GM18873 (cell line): Measurements from ENCODE around the gene LRRN4CL.
"Not testable (repeated sequence)": the region's sequence is repeated elsewhere in the genome, so short reads cannot be mapped to it uniquely, and the experiment has no call there.

Experiments
- ATAC-seq: cut with Tn5 transposase; IDR thresholded peaks from one replicate; pipeline ENCODE4 v1.9.1; 2021; ENCODE audit warnings: mild to moderate bottlenecking, moderate library complexity, moderate number of reproducible peaks; ENCODE audit not compliant: unreplicated experiment, low FRiP score

LRRN4CL gene

GRCh38 chr11:62689421-62690183 lies at the start of gene LRRN4CL:
LRRN4CL (minus strand) TSS chr11:62689530; CDS start chr11:62688508, 1,022 bp downstream.
- no peak for ATAC-seq

- no peak for ATAC-seq
These were observed 47.9 kb upstream of the LRRN4CL start for GRCh38 chr11:62737196-62737595.

DNA sequence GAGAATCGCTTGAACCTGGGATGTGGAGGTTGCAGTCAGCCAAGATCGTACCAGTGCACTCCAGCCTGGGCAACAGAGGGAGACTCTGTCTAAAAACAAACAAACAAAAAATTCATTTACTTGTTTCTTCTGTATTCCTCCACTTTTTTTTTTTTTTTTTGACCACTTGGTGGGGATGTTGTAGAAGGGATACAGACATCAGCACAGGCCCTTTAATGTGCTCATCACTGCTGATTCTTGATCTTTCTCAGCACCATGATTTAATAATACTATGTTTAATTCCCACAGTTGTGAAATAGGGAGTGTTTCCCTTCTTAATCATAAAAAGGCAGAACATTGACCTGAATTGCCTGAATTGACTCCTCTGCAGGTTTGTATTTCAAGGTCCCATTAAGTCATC lies 43.5 kb upstream of the LRRN4CL start:
- no peak for ATAC-seq

DNA sequence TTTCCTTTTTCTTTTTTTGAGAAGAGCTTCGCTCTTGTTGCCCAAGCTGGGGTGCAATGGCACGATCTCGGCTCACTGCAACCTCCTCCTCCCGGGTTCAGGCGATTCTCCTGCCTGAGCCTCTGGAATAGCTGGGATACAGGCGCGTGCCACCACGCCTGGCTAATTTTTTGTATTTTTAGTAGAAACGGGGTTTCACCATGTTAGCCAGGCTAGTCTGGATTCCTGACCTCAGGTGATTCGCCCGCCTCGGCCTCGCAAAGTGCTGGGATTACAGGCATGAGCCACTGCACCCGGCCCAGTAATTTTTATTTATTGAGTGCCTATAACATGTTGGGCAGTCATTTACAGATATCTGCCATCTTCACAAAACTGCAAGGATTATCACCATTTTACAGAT lies 40.7 kb upstream of the LRRN4CL start:
- not testable (repeated sequence) for ATAC-seq

DNA sequence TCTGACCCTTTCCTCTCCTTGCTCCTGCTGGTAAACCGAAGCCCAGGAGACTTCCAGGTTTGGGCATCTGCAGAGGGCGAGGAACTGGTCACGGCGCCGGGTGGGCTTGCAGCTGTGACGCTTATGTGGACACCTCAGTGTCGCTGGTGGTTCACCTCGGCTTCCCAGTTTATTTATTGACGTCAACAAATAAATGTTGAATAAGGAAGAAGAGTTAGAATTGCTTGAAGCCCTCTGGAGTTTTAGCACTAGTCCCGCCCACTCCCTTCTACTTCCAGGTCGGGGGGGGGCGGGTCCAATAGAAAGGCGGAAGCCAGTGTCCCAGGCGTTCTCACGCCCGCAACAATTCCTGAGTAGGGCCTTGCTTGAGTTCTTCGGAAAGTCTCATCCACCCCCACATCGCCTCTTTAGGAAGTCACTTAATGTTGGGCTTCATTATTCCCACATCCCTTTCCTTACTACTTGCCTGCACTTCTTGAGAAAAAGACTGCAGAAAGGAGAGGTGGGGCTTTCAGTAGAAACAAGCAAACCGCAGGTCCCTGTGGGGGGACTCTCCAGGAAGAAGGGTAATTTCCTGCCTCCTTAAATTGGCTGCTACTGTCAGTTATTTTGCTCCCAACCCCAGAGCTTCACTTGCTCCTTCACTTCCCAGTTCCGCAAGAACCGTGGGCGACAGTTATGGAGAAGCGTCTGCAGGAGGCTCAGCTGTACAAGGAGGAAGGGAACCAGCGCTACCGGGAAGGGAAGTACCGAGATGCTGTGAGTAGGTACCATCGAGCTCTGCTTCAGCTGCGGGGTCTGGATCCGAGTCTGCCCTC lies 39.0 kb upstream of the LRRN4CL start, which contains the start of gene TTC9C:
TTC9C (plus strand) TSS at position 316 of the 818 bp plus-strand sequence; CDS start at position 679, 363 bp downstream.
- peak; percentile 12 for ATAC-seq

GRCh38 chr11:62727872-62728170 lies 38.5 kb upstream of the LRRN4CL start:
- ATAC-seq, result peak; percentile 41

DNA sequence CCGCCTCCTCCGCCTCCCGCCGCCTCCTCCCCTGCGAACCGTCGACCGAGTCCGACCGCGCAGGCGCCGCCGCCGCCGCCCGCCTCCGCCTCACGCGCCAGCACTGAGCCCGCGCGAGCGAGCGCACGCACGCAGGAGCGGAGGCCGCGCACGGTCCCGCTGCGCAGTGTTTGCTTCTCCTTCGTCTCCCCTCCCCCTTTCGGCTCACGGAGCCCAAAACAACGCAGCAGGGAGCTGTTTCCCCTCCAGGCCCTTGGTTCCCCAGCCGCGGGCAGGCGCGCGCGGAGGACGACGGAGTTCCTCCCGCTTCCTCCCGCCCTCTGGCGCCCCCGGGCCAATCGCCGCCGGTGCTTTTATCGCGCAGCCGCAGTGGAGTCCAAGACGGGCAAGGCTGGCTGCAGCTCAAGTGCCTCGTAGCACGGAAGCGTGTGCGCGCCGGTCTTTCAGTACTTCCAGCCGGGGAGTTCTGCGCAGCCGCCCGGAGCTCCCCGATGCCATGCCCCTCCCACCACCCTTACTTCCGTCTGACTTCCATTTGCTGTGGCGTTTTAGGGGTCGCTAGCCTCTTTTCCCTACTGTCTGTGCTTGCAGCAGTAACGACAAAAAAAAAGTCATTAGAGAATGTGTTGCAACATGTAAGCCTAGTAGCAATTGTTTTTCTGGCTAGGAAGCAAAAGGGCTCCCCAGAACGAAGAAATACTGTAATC lies 38.0 kb upstream of the LRRN4CL start, which contains the start of gene HNRNPUL2:
HNRNPUL2 (minus strand) TSS at position 293 of the 707 bp plus-strand sequence. CDS start 301 bp downstream, outside the sequence.
- peak; percentile 63 for ATAC-seq

- ATAC-seq, result no peak
These were observed 37.5 kb upstream of the LRRN4CL start for GRCh38 chr11:62726915-62727164.

- peak; percentile 2 for ATAC-seq
These were observed 37.0 kb upstream of the LRRN4CL start for GRCh38 chr11:62726156-62726914.

DNA sequence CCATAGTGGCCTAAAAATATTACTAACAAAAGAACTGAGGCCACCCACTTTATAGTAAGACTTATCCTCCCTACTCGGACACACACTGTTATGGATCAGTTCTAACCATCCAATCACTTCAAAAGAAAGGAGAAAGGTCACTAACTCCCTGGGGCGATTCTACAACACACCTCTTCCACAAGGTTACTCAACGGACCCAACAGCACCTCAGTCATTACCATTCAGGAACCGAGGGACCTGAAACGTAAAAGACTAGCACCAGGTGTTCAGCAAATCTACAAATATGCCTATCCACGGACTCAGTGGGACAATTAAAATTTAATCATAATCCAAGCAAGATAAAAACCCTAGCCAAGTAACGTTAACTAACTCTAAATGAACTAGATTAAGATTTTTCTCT lies 36.3 kb upstream of the LRRN4CL start:
- no peak for ATAC-seq

DNA sequence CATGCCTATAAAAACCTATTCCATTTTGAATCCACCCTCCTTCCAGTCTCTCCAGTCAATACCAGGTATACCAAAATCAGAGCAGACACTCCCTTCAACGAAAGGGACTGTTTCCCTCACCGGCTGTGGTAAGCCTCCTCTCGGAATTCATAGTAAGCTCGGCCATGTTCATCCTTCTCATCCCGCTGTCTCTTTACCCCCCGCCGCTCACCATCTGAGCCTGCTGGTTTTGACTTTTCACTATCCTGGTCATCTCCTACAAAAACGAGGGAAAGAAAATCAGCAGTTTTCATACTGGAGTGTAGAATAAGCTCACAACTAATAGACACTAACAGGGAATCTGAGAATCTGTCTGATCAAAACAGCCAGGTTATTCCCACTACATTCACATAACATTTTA lies 34.8 kb upstream of the LRRN4CL start:
- ATAC-seq, result no peak

DNA sequence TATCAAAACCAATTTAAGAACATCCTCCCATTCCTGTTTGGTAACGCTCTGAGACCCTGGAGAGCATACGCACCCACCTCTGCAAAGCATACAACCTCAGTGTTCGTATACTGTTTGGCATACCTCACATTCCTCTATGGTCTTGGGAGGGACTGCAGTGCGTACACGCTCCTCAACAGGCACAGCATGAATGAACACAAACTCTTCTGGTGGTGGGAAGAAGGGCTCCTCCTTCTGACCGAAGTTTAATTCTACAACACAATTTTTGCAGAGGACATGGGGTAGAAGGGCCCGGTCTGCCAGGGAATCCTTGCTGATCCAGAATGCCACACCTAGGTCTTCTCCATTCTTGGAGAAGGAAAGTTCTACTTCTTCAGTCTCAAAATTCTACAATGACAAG lies 32.7 kb upstream of the LRRN4CL start:
- no peak for ATAC-seq

- no peak for ATAC-seq
These were observed 30.1 kb upstream of the LRRN4CL start for GRCh38 chr11:62719302-62719978.

- ATAC-seq, result no peak
These were observed 27.5 kb upstream of the LRRN4CL start for GRCh38 chr11:62716816-62717215.

GRCh38 chr11:62716206-62716605 lies 26.9 kb upstream of the LRRN4CL start:
- no peak for ATAC-seq

- ATAC-seq, result no peak
These were observed 26.1 kb upstream of the LRRN4CL start for GRCh38 chr11:62715150-62716130.

- ATAC-seq, result no peak
These were observed 24.0 kb upstream of the LRRN4CL start for GRCh38 chr11:62713343-62713742.

DNA sequence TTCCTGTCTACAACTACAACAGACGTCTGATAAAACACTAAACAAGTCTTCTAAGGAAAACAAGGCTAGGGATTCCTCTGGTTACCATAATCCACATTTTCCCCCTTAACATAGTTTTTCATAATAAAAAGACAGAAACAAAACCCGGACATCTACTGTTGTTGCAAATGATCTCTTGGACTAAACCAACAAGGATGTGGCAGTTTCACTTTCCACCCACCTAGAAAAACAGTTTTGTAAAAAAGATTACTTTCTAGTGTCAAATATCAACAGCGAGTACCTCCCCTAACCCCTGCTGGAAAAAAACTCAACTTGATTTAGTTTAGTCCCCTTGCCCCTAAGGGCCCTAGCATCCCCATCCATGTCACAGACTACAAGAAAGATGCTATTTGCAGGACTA lies 23.5 kb upstream of the LRRN4CL start:
- no peak for ATAC-seq

DNA sequence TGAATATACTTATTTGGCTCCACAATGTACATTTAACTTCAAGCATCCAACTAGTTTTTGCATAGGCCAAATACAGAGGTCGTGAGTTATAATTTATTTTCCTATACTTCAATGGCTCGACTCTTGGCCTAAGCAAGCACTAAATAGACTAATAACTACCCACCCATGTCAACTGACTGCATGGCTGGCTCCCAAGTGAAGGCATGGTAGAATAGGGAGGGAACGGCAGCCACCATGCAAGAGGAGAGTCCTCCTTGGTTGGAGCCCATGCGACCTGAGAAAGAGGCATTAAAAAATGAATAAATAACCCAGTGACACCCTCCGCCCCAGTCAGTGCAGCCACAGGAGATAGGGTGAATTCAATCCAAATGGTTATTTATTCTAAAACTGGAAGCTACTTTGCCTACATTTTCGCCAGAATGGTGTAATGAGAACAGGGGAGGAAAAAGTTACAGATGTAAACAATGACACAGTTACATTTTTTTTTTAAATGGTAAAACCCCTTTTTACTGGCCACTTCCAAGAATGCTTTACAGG lies 23.0 kb upstream of the LRRN4CL start:
- no peak for ATAC-seq
